HepG2 (cell line): ENCODE results near the gene COX6A2. TPM values are rescaled to one million over a fixed set of nuclear protein-coding genes. Genes with fewer than 3 reads are reported as not detected.
A peak's percentile ranks its signal among the peaks of the same experiment; 100 is the strongest.

Experiments used
- ARHGAP35 ChIP-seq: sonication (generic); formaldehyde crosslinking; IDR thresholded peaks from 2 replicates; pipeline ENCODE4 v1.9.0; 2022; ENCODE audit warnings: mild to moderate bottlenecking, inconsistent platforms, moderate library complexity, missing genetic modification reagents, borderline replicate concordance
- ARNT2 ChIP-seq: sonication (generic); formaldehyde crosslinking; IDR thresholded peaks from 2 replicates; pipeline ENCODE4 v1.8.0; 2022; ENCODE audit warnings: mild to moderate bottlenecking, low read depth, missing genetic modification reagents, moderate library complexity
- DMAP1 ChIP-seq: IDR thresholded peaks from 2 replicates; pipeline ENCODE4 v1.6.1; 2016
- FOXA3 ChIP-seq: IDR thresholded peaks from 2 replicates; pipeline ENCODE4 v1.6.1; 2016; ENCODE audit warnings: missing genetic modification reagents, missing compliant biosample characterization
- HHEX ChIP-seq: IDR thresholded peaks from 2 replicates; pipeline ENCODE4 v1.6.1; 2016; ENCODE audit warnings: control low read depth
- HOMEZ ChIP-seq: IDR thresholded peaks from 2 replicates; pipeline ENCODE4 v1.6.1; 2016; ENCODE audit warnings: low read depth
- MLLT10 ChIP-seq: sonication (generic); formaldehyde crosslinking; IDR thresholded peaks from 2 replicates; pipeline ENCODE4 v1.4.0; 2020; ENCODE audit warnings: missing genetic modification reagents
- NFYB ChIP-seq: sonication (generic); formaldehyde crosslinking; IDR thresholded peaks from 2 replicates; pipeline ENCODE4 v1.4.0; 2020; ENCODE audit warnings: missing genetic modification reagents
- PCBP1 ChIP-seq: fragments of 200-400 bp; formaldehyde crosslinking; IDR thresholded peaks from 2 replicates; pipeline ENCODE4 v1.6.1; 2017; ENCODE audit warnings: mild to moderate bottlenecking, low read depth, low read length, borderline replicate concordance
- PLRG1 ChIP-seq: fragments of 450-650 bp; conservative IDR thresholded peaks from 2 replicates; pipeline ENCODE4 v1.6.1; 2016
- SIX4 ChIP-seq: sonication (generic); formaldehyde crosslinking; IDR thresholded peaks from 2 replicates; pipeline ENCODE4 v1.4.0; 2020; ENCODE audit warnings: missing genetic modification reagents
- TBX2 ChIP-seq: sonication (generic); formaldehyde crosslinking; IDR thresholded peaks from 2 replicates; pipeline ENCODE4 v1.5.0; 2020; ENCODE audit warnings: missing genetic modification reagents, mild to moderate bottlenecking, borderline replicate concordance
- YEATS2 ChIP-seq: sonication (generic); formaldehyde crosslinking; IDR thresholded peaks from 2 replicates; pipeline ENCODE4 v1.4.0; 2020; ENCODE audit warnings: missing genetic modification reagents, borderline replicate concordance
- YY1 ChIP-seq: IDR thresholded peaks from 2 replicates; pipeline ENCODE4 v1.6.1; 2011; ENCODE audit warnings: low read length, low read depth, moderate library complexity, mild to moderate bottlenecking; ENCODE audit not compliant: insufficient read depth, insufficient replicate concordance
- ZNF678 ChIP-seq: sonication (generic); formaldehyde crosslinking; IDR thresholded peaks from 2 replicates; pipeline ENCODE4 v1.4.0; 2020; ENCODE audit warnings: mild to moderate bottlenecking, missing genetic modification reagents
- ZNF883 ChIP-seq: sonication (generic); formaldehyde crosslinking; IDR thresholded peaks from 2 replicates; pipeline ENCODE4 v1.5.1; 2020; ENCODE audit warnings: mild to moderate bottlenecking, missing genetic modification reagents; ENCODE audit errors: not compliant biosample characterization
- polyA plus RNA-seq, 8 experiments: library from polyadenylated mRNA; depleted of rRNA in 3 of 8; stranded (reverse) in 7 of 8; unstranded in 1 of 8; fragments of >200 nt; fragmentation: Illumina TruSeq in 4 of 8; extraction: Trizol in 4 of 8; gene quantifications; 2 replicates each; pipeline versions ENCODE4 v1.2.1 to v1.2.3, GENCODE V29; 2011 to 2016; ENCODE audit warnings: low read depth in 4 of 8, missing spikeins in 1 of 8, mixed read lengths in 1 of 8; ENCODE audit not compliant: insufficient read depth in 1 of 8
- total RNA-seq, 5 experiments: library from RNA; depleted of rRNA; stranded (reverse); fragments of >200 nt; fragmentation: Illumina TruSeq; extraction: Trizol; gene quantifications; 2 replicates each; pipeline ENCODE4 v1.2.3, GENCODE V29; 2016; ENCODE audit warnings: low read depth in 1 of 5
- TF ChIP-seq, protein P1 (sequence below): sonication (generic); formaldehyde crosslinking; IDR thresholded peaks from 2 replicates; pipeline ENCODE4 v1.4.0; 2020; ENCODE audit warnings: missing genetic modification reagents, borderline replicate concordance
- TF ChIP-seq, protein P2 (sequence below): sonication (generic); formaldehyde crosslinking; IDR thresholded peaks from 2 replicates; pipeline ENCODE4 v1.4.0; 2020; ENCODE audit warnings: mild to moderate bottlenecking, missing genetic modification reagents
- TF ChIP-seq, protein P3 (sequence below): IDR thresholded peaks from 2 replicates; pipeline ENCODE4 v1.6.1; 2016; ENCODE audit warnings: control low read depth
- TF ChIP-seq, protein P4 (sequence below): sonication (generic); formaldehyde crosslinking; IDR thresholded peaks from 2 replicates; pipeline ENCODE4 v1.4.0; 2020; ENCODE audit warnings: missing genetic modification reagents

COX6A2 gene
- total and polyA plus RNA-seq, 2 of the 13 experiments (the other 11 are each of a cell fraction or from before 2014, with no cell fraction given) = not detected

DNA sequence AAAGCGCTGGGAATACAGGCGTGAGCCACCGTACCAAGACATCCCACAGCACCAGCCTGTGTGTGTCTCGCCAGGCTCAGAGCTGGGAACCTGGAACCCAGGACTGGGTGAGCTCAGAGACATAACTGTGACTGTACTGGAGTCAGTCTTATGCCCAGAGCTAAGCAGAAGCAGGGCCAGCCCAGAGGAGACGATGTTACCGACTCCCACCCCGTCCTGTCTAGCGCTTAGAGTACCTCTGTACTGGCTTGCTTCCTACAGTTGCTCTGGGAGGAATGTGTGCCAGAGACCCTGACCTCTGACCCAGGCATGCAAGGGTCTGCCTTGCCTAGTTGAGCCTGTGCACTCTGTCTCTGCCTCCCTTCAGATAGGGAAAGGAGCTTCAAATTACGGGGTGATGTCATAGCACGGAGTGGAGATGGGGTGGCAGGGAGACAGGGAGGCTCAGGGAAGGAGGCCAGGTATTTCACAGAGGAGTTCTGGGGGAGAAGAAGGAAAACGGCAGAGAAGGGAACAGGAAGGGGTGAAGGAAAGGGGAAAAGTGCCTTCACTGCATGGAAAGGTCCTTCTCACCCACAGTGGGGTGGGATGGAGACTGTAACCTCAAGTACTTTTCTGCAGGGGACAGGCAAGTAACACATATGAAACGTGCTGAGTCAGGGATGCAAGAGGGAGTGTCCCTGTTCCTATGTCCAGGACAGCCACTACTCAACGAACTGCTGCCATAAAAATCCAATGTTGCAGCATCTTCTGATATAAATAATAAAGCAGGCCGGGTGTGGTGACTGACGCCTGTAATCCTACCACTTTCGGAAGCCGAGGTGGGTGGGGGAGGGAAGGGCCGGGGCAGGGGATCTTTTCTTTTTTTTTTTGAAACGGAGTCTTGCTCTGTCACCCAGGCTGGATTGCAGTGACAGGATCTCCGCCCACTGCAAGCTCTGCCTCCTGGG, 25.4 kb upstream of the COX6A2 start (continued):
- no peak for TF ChIP-seq TBX2 (CRISPR knock-in tag)
- TF ChIP-seq, protein P1, sequence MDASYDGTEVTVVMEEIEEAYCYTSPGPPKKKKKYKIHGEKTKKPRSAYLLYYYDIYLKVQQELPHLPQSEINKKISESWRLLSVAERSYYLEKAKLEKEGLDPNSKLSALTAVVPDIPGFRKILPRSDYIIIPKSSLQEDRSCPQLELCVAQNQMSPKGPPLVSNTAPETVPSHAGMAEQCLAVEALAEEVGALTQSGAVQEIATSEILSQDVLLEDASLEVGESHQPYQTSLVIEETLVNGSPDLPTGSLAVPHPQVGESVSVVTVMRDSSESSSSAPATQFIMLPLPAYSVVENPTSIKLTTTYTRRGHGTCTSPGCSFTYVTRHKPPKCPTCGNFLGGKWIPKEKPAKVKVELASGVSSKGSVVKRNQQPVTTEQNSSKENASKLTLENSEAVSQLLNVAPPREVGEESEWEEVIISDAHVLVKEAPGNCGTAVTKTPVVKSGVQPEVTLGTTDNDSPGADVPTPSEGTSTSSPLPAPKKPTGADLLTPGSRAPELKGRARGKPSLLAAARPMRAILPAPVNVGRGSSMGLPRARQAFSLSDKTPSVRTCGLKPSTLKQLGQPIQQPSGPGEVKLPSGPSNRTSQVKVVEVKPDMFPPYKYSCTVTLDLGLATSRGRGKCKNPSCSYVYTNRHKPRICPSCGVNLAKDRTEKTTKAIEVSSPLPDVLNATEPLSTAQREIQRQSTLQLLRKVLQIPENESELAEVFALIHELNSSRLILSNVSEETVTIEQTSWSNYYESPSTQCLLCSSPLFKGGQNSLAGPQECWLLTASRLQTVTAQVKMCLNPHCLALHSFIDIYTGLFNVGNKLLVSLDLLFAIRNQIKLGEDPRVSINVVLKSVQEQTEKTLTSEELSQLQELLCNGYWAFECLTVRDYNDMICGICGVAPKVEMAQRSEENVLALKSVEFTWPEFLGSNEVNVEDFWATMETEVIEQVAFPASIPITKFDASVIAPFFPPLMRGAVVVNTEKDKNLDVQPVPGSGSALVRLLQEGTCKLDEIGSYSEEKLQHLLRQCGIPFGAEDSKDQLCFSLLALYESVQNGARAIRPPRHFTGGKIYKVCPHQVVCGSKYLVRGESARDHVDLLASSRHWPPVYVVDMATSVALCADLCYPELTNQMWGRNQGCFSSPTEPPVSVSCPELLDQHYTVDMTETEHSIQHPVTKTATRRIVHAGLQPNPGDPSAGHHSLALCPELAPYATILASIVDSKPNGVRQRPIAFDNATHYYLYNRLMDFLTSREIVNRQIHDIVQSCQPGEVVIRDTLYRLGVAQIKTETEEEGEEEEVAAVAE (CRISPR knock-in tag) = no peak
- no peak for TF ChIP-seq PCBP1
- peak; percentile 29 for TF ChIP-seq FOXA3 (CRISPR knock-in tag)
- TF ChIP-seq HHEX = no peak
- TF ChIP-seq ARHGAP35 (CRISPR knock-in tag) = peak; percentile 58; the same call in 1 of the 2 replicates
- no peak for TF ChIP-seq ZNF883 (CRISPR knock-in tag)
- no peak for TF ChIP-seq MLLT10 (CRISPR knock-in tag)
- TF ChIP-seq NFYB (CRISPR knock-in tag) = no peak
- peak; percentile 59; the same call in 1 of the 2 replicates for TF ChIP-seq YEATS2 (CRISPR knock-in tag)
- TF ChIP-seq ZNF678 (CRISPR knock-in tag) = no peak
- peak; percentile 93 for TF ChIP-seq SIX4
- TF ChIP-seq, protein P2, sequence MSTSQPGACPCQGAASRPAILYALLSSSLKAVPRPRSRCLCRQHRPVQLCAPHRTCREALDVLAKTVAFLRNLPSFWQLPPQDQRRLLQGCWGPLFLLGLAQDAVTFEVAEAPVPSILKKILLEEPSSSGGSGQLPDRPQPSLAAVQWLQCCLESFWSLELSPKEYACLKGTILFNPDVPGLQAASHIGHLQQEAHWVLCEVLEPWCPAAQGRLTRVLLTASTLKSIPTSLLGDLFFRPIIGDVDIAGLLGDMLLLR (CRISPR knock-in tag) = no peak
- 0 out of 2 replicates have a peak, but pooled peaks have one; percentile 24 for TF ChIP-seq ARNT2
- no peak for TF ChIP-seq HOMEZ
- no peak for TF ChIP-seq PLRG1
- no peak for TF ChIP-seq YY1
- TF ChIP-seq, protein P3, sequence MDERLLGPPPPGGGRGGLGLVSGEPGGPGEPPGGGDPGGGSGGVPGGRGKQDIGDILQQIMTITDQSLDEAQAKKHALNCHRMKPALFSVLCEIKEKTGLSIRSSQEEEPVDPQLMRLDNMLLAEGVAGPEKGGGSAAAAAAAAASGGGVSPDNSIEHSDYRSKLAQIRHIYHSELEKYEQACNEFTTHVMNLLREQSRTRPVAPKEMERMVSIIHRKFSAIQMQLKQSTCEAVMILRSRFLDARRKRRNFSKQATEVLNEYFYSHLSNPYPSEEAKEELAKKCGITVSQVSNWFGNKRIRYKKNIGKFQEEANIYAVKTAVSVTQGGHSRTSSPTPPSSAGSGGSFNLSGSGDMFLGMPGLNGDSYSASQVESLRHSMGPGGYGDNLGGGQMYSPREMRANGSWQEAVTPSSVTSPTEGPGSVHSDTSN (CRISPR knock-in tag) = no peak
- peak; percentile 32; the same call in 1 of the 2 replicates for TF ChIP-seq DMAP1 (CRISPR knock-in tag)
- TF ChIP-seq, protein P4, sequence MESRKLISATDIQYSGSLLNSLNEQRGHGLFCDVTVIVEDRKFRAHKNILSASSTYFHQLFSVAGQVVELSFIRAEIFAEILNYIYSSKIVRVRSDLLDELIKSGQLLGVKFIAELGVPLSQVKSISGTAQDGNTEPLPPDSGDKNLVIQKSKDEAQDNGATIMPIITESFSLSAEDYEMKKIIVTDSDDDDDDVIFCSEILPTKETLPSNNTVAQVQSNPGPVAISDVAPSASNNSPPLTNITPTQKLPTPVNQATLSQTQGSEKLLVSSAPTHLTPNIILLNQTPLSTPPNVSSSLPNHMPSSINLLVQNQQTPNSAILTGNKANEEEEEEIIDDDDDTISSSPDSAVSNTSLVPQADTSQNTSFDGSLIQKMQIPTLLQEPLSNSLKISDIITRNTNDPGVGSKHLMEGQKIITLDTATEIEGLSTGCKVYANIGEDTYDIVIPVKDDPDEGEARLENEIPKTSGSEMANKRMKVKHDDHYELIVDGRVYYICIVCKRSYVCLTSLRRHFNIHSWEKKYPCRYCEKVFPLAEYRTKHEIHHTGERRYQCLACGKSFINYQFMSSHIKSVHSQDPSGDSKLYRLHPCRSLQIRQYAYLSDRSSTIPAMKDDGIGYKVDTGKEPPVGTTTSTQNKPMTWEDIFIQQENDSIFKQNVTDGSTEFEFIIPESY (CRISPR knock-in tag) = no peak
